HEK293 (cell line): ENCODE measurements around the gene CDK5.

Experiments used
- BCL11A ChIP-seq: fragments of 450-650 bp; formaldehyde crosslinking; IDR thresholded peaks from 2 replicates; pipeline ENCODE4 v1.5.1; 2016; ENCODE audit warnings: low read depth, missing biosample characterization, missing genetic modification characterization
- KLF8 ChIP-seq: fragments of 450-650 bp; formaldehyde crosslinking; IDR thresholded peaks from 2 replicates; pipeline ENCODE4 v1.5.1; 2016; ENCODE audit warnings: missing biosample characterization, missing genetic modification characterization
- RBAK ChIP-seq: fragments of 450-650 bp; formaldehyde crosslinking; IDR thresholded peaks from 2 replicates; pipeline ENCODE4 v1.5.1; 2016; ENCODE audit warnings: missing biosample characterization, missing genetic modification characterization
- REST ChIP-seq: fragments of 450-650 bp; formaldehyde crosslinking; IDR thresholded peaks from 2 replicates; pipeline ENCODE4 v1.5.1; 2016; ENCODE audit warnings: missing biosample characterization, missing genetic modification characterization
- SALL2 ChIP-seq: fragments of 450-650 bp; formaldehyde crosslinking; IDR thresholded peaks from 2 replicates; pipeline ENCODE4 v1.5.0; 2017; ENCODE audit warnings: missing biosample characterization, mild to moderate bottlenecking, missing genetic modification characterization, borderline replicate concordance
- SETDB1 ChIP-seq: IDR thresholded peaks from one replicate; pipeline ENCODE4 v1.6.1; 2017; ENCODE audit warnings: mild to moderate bottlenecking, low read length, moderate library complexity, mixed read lengths; ENCODE audit not compliant: insufficient read length
- ZBTB20 ChIP-seq: fragments of 450-650 bp; formaldehyde crosslinking; IDR thresholded peaks from 2 replicates; pipeline ENCODE4 v1.5.1; 2016; ENCODE audit warnings: missing biosample characterization, missing genetic modification characterization
- ZBTB21 ChIP-seq: fragments of 450-650 bp; formaldehyde crosslinking; IDR thresholded peaks from 2 replicates; pipeline ENCODE4 v1.5.1; 2017; ENCODE audit warnings: missing biosample characterization, missing genetic modification characterization
- ZBTB48 ChIP-seq: fragments of 450-650 bp; formaldehyde crosslinking; IDR thresholded peaks from 2 replicates; pipeline ENCODE4 v1.5.1; 2016; ENCODE audit warnings: missing biosample characterization, missing genetic modification characterization
- ZBTB6 ChIP-seq: fragments of 450-650 bp; formaldehyde crosslinking; IDR thresholded peaks from 2 replicates; pipeline ENCODE4 v1.5.1; 2017; ENCODE audit warnings: missing biosample characterization, missing genetic modification characterization
- ZNF114 ChIP-seq: fragments of 450-650 bp; formaldehyde crosslinking; IDR thresholded peaks from 2 replicates; pipeline ENCODE4 v1.5.0; 2017; ENCODE audit warnings: missing biosample characterization, missing genetic modification characterization
- ZNF146 ChIP-seq: fragments of 450-650 bp; formaldehyde crosslinking; IDR thresholded peaks from 2 replicates; pipeline ENCODE4 v1.5.1; 2016; ENCODE audit warnings: missing biosample characterization, missing genetic modification characterization
- ZNF16 ChIP-seq: fragments of 450-650 bp; formaldehyde crosslinking; IDR thresholded peaks from 2 replicates; pipeline ENCODE4 v1.5.1; 2016; ENCODE audit warnings: low read depth, missing biosample characterization, missing genetic modification characterization
- ZNF24 ChIP-seq: fragments of 450-650 bp; formaldehyde crosslinking; IDR thresholded peaks from 2 replicates; pipeline ENCODE4 v1.5.1; 2016; ENCODE audit warnings: missing biosample characterization, missing genetic modification characterization
- ZNF292 ChIP-seq: fragments of 450-650 bp; formaldehyde crosslinking; IDR thresholded peaks from 2 replicates; pipeline ENCODE4 v1.5.1; 2016; ENCODE audit warnings: low read depth, missing biosample characterization, missing genetic modification characterization, borderline replicate concordance
- ZNF335 ChIP-seq: fragments of 450-650 bp; formaldehyde crosslinking; conservative IDR thresholded peaks from 2 replicates; pipeline ENCODE4 v1.5.1; 2016; ENCODE audit warnings: missing biosample characterization, missing genetic modification characterization
- ZNF398 ChIP-seq: fragments of 450-650 bp; formaldehyde crosslinking; IDR thresholded peaks from 2 replicates; pipeline ENCODE4 v1.5.1; 2017; ENCODE audit warnings: missing biosample characterization, missing genetic modification characterization
- ZNF521 ChIP-seq: fragments of 450-650 bp; formaldehyde crosslinking; IDR thresholded peaks from 2 replicates; pipeline ENCODE4 v1.5.1; 2017; ENCODE audit warnings: missing biosample characterization, mild to moderate bottlenecking, missing genetic modification characterization
- ZNF629 ChIP-seq: fragments of 450-650 bp; formaldehyde crosslinking; IDR thresholded peaks from 2 replicates; pipeline ENCODE4 v1.5.1; 2017; ENCODE audit warnings: missing biosample characterization, missing genetic modification characterization
- ZNF701 ChIP-seq: fragments of 450-650 bp; formaldehyde crosslinking; IDR thresholded peaks from 2 replicates; pipeline ENCODE4 v1.5.1; 2016; ENCODE audit warnings: missing biosample characterization, missing genetic modification characterization
- ZNF837 ChIP-seq: fragments of 450-650 bp; formaldehyde crosslinking; IDR thresholded peaks from 2 replicates; pipeline ENCODE4 v1.5.1; 2016; ENCODE audit warnings: missing biosample characterization, missing genetic modification characterization
- TF ChIP-seq, protein P1 (sequence below): fragments of 450-650 bp; formaldehyde crosslinking; IDR thresholded peaks from 2 replicates; pipeline ENCODE4 v1.5.1; 2016; ENCODE audit warnings: missing biosample characterization, missing genetic modification characterization, borderline replicate concordance
- TF ChIP-seq, protein P2 (sequence below): fragments of 450-650 bp; formaldehyde crosslinking; IDR thresholded peaks from 2 replicates; pipeline ENCODE4 v1.5.1; 2016; ENCODE audit warnings: missing biosample characterization, missing genetic modification characterization

The CDK5 gene

GRCh38 chr7:151085691-151086620, 28.3 kb upstream of the CDK5 start, which contains the start of gene AGAP3 (continued):
- TF ChIP-seq ZBTB21 (tag by site-specific recombination) (no peak), ZNF335 (tag by site-specific recombination) (peak; percentile 82), ZBTB48 (peak; percentile 76), ZBTB20 (tag by site-specific recombination) (peak; percentile 87), ZNF701 (tag by site-specific recombination) (no peak), ZNF24 (tag by site-specific recombination) (no peak), KLF8 (tag by site-specific recombination) (peak; percentile 78; the same call in 1 of the 2 replicates), SETDB1 (no peak), REST (tag by site-specific recombination) (no peak; the same call in 1 of the 2 replicates), ZNF114 (tag by site-specific recombination) (no peak), ZNF292 (tag by site-specific recombination) (no peak), ZNF629 (no peak; the same call in 1 of the 2 replicates), BCL11A (peak; percentile 74; the same call in 1 of the 2 replicates), ZNF16 (tag by site-specific recombination) (no peak), ZNF398 (tag by site-specific recombination) (peak; percentile 85), ZNF521 (no peak), SALL2 (tag by site-specific recombination) (no peak), ZBTB6 (tag by site-specific recombination) (no peak), RBAK (tag by site-specific recombination) (no peak), ZNF837 (no peak), ZNF146 (tag by site-specific recombination) (no peak)
- TF ChIP-seq, protein P1, sequence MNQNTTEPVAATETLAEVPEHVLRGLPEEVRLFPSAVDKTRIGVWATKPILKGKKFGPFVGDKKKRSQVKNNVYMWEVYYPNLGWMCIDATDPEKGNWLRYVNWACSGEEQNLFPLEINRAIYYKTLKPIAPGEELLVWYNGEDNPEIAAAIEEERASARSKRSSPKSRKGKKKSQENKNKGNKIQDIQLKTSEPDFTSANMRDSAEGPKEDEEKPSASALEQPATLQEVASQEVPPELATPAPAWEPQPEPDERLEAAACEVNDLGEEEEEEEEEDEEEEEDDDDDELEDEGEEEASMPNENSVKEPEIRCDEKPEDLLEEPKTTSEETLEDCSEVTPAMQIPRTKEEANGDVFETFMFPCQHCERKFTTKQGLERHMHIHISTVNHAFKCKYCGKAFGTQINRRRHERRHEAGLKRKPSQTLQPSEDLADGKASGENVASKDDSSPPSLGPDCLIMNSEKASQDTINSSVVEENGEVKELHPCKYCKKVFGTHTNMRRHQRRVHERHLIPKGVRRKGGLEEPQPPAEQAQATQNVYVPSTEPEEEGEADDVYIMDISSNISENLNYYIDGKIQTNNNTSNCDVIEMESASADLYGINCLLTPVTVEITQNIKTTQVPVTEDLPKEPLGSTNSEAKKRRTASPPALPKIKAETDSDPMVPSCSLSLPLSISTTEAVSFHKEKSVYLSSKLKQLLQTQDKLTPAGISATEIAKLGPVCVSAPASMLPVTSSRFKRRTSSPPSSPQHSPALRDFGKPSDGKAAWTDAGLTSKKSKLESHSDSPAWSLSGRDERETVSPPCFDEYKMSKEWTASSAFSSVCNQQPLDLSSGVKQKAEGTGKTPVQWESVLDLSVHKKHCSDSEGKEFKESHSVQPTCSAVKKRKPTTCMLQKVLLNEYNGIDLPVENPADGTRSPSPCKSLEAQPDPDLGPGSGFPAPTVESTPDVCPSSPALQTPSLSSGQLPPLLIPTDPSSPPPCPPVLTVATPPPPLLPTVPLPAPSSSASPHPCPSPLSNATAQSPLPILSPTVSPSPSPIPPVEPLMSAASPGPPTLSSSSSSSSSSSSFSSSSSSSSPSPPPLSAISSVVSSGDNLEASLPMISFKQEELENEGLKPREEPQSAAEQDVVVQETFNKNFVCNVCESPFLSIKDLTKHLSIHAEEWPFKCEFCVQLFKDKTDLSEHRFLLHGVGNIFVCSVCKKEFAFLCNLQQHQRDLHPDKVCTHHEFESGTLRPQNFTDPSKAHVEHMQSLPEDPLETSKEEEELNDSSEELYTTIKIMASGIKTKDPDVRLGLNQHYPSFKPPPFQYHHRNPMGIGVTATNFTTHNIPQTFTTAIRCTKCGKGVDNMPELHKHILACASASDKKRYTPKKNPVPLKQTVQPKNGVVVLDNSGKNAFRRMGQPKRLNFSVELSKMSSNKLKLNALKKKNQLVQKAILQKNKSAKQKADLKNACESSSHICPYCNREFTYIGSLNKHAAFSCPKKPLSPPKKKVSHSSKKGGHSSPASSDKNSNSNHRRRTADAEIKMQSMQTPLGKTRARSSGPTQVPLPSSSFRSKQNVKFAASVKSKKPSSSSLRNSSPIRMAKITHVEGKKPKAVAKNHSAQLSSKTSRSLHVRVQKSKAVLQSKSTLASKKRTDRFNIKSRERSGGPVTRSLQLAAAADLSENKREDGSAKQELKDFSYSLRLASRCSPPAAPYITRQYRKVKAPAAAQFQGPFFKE (tag by site-specific recombination): no peak
- TF ChIP-seq, protein P2, sequence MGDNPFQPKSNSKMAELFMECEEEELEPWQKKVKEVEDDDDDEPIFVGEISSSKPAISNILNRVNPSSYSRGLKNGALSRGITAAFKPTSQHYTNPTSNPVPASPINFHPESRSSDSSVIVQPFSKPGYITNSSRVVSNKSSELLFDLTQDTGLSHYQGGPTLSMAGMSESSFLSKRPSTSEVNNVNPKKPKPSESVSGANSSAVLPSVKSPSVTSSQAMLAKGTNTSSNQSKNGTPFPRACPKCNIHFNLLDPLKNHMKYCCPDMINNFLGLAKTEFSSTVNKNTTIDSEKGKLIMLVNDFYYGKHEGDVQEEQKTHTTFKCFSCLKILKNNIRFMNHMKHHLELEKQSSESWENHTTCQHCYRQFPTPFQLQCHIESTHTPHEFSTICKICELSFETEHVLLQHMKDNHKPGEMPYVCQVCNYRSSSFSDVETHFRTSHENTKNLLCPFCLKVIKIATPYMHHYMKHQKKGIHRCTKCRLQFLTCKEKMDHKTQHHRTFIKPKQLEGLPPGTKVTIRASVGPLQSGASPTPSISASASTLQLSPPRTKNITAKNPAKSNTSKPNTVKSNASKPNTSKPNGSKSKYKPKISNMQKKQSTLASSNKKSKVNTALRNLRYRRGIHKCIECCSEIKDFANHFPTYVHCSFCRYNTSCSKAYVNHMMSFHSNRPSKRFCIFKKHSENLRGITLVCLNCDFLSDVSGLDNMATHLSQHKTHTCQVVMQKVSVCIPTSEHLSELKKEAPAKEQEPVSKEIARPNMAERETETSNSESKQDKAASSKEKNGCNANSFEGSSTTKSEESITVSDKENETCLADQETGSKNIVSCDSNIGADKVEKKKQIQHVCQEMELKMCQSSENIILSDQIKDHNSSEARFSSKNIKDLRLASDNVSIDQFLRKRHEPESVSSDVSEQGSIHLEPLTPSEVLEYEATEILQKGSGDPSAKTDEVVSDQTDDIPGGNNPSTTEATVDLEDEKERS (tag by site-specific recombination): no peak
